K562 (cell line): Measurements from ENCODE around the gene HDAC7. TPM values are rescaled to one million over a fixed set of nuclear protein-coding genes. Genes with fewer than 3 reads are reported as not detected.

Source experiments
- ATF6 ChIP-seq: sonication (generic); formaldehyde crosslinking; IDR thresholded peaks from 2 replicates; pipeline ENCODE4 v1.4.0; 2020; ENCODE audit warnings: mild to moderate bottlenecking, missing genetic modification reagents
- BCL6 ChIP-seq: fragments of 250-450 bp; sonication (Bioruptor Pico); IDR thresholded peaks from 2 replicates; pipeline ENCODE4 v1.4.0; 2020
- BHLHE40 ChIP-seq: IDR thresholded peaks from 2 replicates; pipeline ENCODE4 v1.6.1; 2011; ENCODE audit warnings: low read length, improper control_type of control experiment
- CHD2 ChIP-seq: IDR thresholded peaks from 2 replicates; pipeline ENCODE4 v1.6.1; 2011; ENCODE audit warnings: low read depth, low read length
- ESRRB ChIP-seq: fragments of 250-450 bp; sonication (Bioruptor Pico); IDR thresholded peaks from 2 replicates; pipeline ENCODE4 v1.5.0; 2020; ENCODE audit warnings: mild to moderate bottlenecking, moderate library complexity, borderline replicate concordance
- EZH2 ChIP-seq: IDR thresholded peaks from 2 replicates; pipeline ENCODE4 v1.6.1; 2012; ENCODE audit warnings: low read depth, mild to moderate bottlenecking, inconsistent platforms, low read length, borderline replicate concordance
- KDM4B ChIP-seq, 2 experiments: fragments of 450-650 bp in 1 of 2; sonication (generic) in 1 of 2; IDR thresholded peaks; 2 replicates each; pipeline ENCODE4 v1.6.1; 2016 to 2017; ENCODE audit warnings: borderline replicate concordance in 2 of 2, antibody characterized with exemption in 1 of 2, low read depth in 1 of 2, mild to moderate bottlenecking in 1 of 2
- LEF1 ChIP-seq: fragments of 450-650 bp; IDR thresholded peaks from 2 replicates; pipeline ENCODE4 v1.6.1; 2016; ENCODE audit warnings: mild to moderate bottlenecking
- MYBL2 ChIP-seq, 2 experiments: fragments of 450-650 bp in 1 of 2; sonication (generic) in 1 of 2; formaldehyde crosslinking in 1 of 2; IDR thresholded peaks; 2 replicates each; pipeline versions ENCODE4 v1.6.1 to v1.8.1; 2017 to 2022; ENCODE audit warnings: borderline replicate concordance in 1 of 2, inconsistent platforms in 1 of 2, low read depth in 1 of 2, mild to moderate bottlenecking in 1 of 2, missing genetic modification reagents in 1 of 2, moderate library complexity in 1 of 2
- PHB2 ChIP-seq: fragments of 450-650 bp; IDR thresholded peaks from 2 replicates; pipeline ENCODE4 v1.6.1; 2017; ENCODE audit warnings: low read depth
- PHTF2 ChIP-seq: fragments of 250-450 bp; sonication (Bioruptor Pico); IDR thresholded peaks from 2 replicates; pipeline ENCODE4 v1.5.0; 2021; ENCODE audit warnings: mild to moderate bottlenecking
- SMARCA4 ChIP-seq: fragments of 450-650 bp; IDR thresholded peaks from 2 replicates; pipeline ENCODE4 v1.6.1; 2016
- SP1 ChIP-seq: sonication (generic); formaldehyde crosslinking; IDR thresholded peaks from 2 replicates; pipeline ENCODE4 v1.8.1; 2022; ENCODE audit warnings: mild to moderate bottlenecking, missing genetic modification reagents
- VEZF1 ChIP-seq: fragments of 200-800 bp; sonication (Bioruptor generic); IDR thresholded peaks from 2 replicates; pipeline ENCODE4 v1.6.1; 2017; ENCODE audit warnings: missing genetic modification characterization, missing compliant biosample characterization
- ZBTB11 ChIP-seq, 3 experiments: fragments of 200-800 bp in 1 of 3; fragments of 250-450 bp in 1 of 3; fragments of 450-650 bp in 1 of 3; sonication (Bioruptor Pico) in 1 of 3; sonication (Bioruptor generic) in 1 of 3; formaldehyde crosslinking in 1 of 3; IDR thresholded peaks; 2 replicates each; pipeline versions ENCODE4 v1.6.1 to v1.8.0; 2016 to 2022; ENCODE audit warnings: mild to moderate bottlenecking in 2 of 3, missing genetic modification characterization in 2 of 3, missing compliant biosample characterization in 1 of 3, moderate library complexity in 1 of 3
- ZNF134 ChIP-seq: fragments of 250-450 bp; sonication (Bioruptor Pico); conservative IDR thresholded peaks from 2 replicates; pipeline ENCODE4 v1.4.0; 2020
- ZNF395 ChIP-seq: fragments of 200-800 bp; sonication (Bioruptor generic); IDR thresholded peaks from 2 replicates; pipeline ENCODE4 v1.6.1; 2017; ENCODE audit warnings: missing genetic modification characterization, missing compliant biosample characterization
- ZNF583 ChIP-seq: fragments of 250-450 bp; sonication (Bioruptor Pico); IDR thresholded peaks from 2 replicates; pipeline ENCODE4 v1.4.0; 2020
- ZNF586 ChIP-seq: fragments of 450-650 bp; formaldehyde crosslinking; conservative IDR thresholded peaks from 2 replicates; pipeline ENCODE4 v1.4.0; 2020; ENCODE audit warnings: mild to moderate bottlenecking, moderate library complexity
- polyA plus RNA-seq, 8 experiments: library from polyadenylated mRNA; depleted of rRNA in 4 of 8; stranded (reverse) in 5 of 8; unstranded in 3 of 8; fragments of >200 nt; fragmentation: Nextera tagmentation in 2 of 8; fragmentation: Illumina TruSeq in 1 of 8; extraction: Ambion mirVana in 2 of 8; extraction: Trizol in 1 of 8; gene quantifications; 2 replicates each; pipeline versions ENCODE4 v1.2.1 to v1.2.3, GENCODE V29; 2011 to 2014; ENCODE audit warnings: inconsistent platforms in 1 of 8, missing spikeins in 1 of 8
- total RNA-seq, 7 experiments: library from RNA; depleted of rRNA in 6 of 7; stranded (reverse); fragments of >200 nt in 6 of 7; fragmentation: Illumina TruSeq in 2 of 7; extraction: Trizol in 2 of 7; gene quantifications; 2 replicates each; pipeline versions ENCODE4 v1.2.1 to v1.2.3, GENCODE V29; 2011 to 2021; ENCODE audit warnings: low replicate concordance in 1 of 7

HDAC7 gene
- total and polyA plus RNA-seq, 9 of the 15 experiments (the other 6 are each of a cell fraction or from before 2014, with no cell fraction given): 2.5 to 129 (median 31.1) TPM

GRCh38 chr12:47758834-47759690 lies 60.6 kb downstream of the HDAC7 start, which contains the start of gene RAPGEF3 (continued):
- TF ChIP-seq ATF6 (CRISPR knock-in tag): no peak
- TF ChIP-seq ZNF586 (CRISPR knock-in tag): no peak
- no peak for TF ChIP-seq ESRRB (CRISPR knock-in tag)
- no peak for TF ChIP-seq CHD2
- peak; percentile 69 for TF ChIP-seq SMARCA4
- TF ChIP-seq ZNF134: no peak
- no peak for TF ChIP-seq LEF1
- no peak for TF ChIP-seq MYBL2 (IDR thresholded peaks at IDR 0.05; ENCODE audit: low read depth)
- no peak for TF ChIP-seq MYBL2 (CRISPR knock-in tag; IDR thresholded peaks at IDR 0.05; ENCODE audit: borderline replicate concordance)
- peak; percentile 90 for TF ChIP-seq VEZF1 (CRISPR knock-in tag)
- TF ChIP-seq PHB2: no peak
- TF ChIP-seq PHTF2 (CRISPR knock-in tag): no peak
- no peak for TF ChIP-seq EZH2
- TF ChIP-seq ZNF583 (CRISPR knock-in tag): no peak
- TF ChIP-seq KDM4B (IDR thresholded peaks at IDR 0.05; ENCODE audit: borderline replicate concordance in 2 of 2, low read depth in 1 of 2): peak in 1 of 2 experiments; percentile 64; a peak in 1 of 4 replicates
- no peak for TF ChIP-seq BCL6 (CRISPR knock-in tag)
- no peak for TF ChIP-seq ZNF395 (CRISPR knock-in tag)
- TF ChIP-seq SP1 (CRISPR knock-in tag): no peak; the same call in 1 of the 2 replicates
- TF ChIP-seq BHLHE40: no peak
- TF ChIP-seq ZBTB11 (CRISPR knock-in tag; IDR thresholded peaks at IDR 0.05): no peak
